GM23338 (cell line): ENCODE measurements around the gene OR10R2. TPM values are rescaled to one million over a fixed set of nuclear protein-coding genes. Genes with fewer than 3 reads are reported as not detected.

Experiments
- CREB1 ChIP-seq: fragments of 250-450 bp; sonication (Bioruptor Pico); IDR thresholded peaks from 2 replicates; pipeline ENCODE4 v1.5.0; 2020; ENCODE audit warnings: low read depth, mild to moderate bottlenecking, moderate library complexity
- CTCF ChIP-seq, 2 experiments: fragments of 200-600 bp in 1 of 2; sonication (generic) in 1 of 2; conservative IDR thresholded peaks; 2 replicates each; pipeline versions ENCODE4 v1.5.1 to v1.6.1; 2016 to 2017; ENCODE audit warnings: antibody characterized with exemption in 2 of 2, low read depth in 2 of 2, mild to moderate bottlenecking in 2 of 2, moderate library complexity in 1 of 2
- EZH2phosphoT487 ChIP-seq: fragments of 200-600 bp; sonication (generic); IDR thresholded peaks from one replicate; pipeline ENCODE4 v1.8.1; 2018; ENCODE audit warnings: antibody characterized with exemption; ENCODE audit not compliant: unreplicated experiment
- JUNB ChIP-seq: IDR thresholded peaks from one replicate; pipeline ENCODE4 v1.6.1; 2016; ENCODE audit warnings: antibody characterized with exemption; ENCODE audit not compliant: unreplicated experiment
- NANOG ChIP-seq: IDR thresholded peaks from 2 replicates; pipeline ENCODE4 v1.6.1; 2016; ENCODE audit warnings: antibody characterized with exemption, borderline replicate concordance
- REST ChIP-seq: IDR thresholded peaks from one replicate; pipeline ENCODE4 v1.6.1; 2018; ENCODE audit warnings: antibody characterized with exemption; ENCODE audit not compliant: unreplicated experiment
- ZNF331 ChIP-seq: fragments of 250-450 bp; sonication (Bioruptor Pico); IDR thresholded peaks from 2 replicates; pipeline ENCODE4 v1.5.0; 2020; ENCODE audit warnings: low read depth, mild to moderate bottlenecking, moderate library complexity
- ZNF462 ChIP-seq: fragments of 250-450 bp; sonication (Bioruptor Pico); IDR thresholded peaks from 2 replicates; pipeline ENCODE4 v1.5.0; 2020; ENCODE audit warnings: mild to moderate bottlenecking, moderate library complexity
- polyA plus RNA-seq: library from polyadenylated mRNA; unstranded; fragments of >200 nt; fragmentation: Nextera tagmentation; extraction: Ambion mirVana; gene quantifications from 2 replicates; pipeline ENCODE4 v1.2.1, GENCODE V29; 2016
- total RNA-seq: library from RNA; depleted of rRNA; stranded (reverse); fragments of >200 nt; shearing (Covaris generic); gene quantifications from 2 replicates; pipeline ENCODE4 v1.2.3, GENCODE V29; 2014

Gene OR10R2
- total and polyA plus RNA-seq, 2 experiments from 2014 or later = not detected

- no peak for TF ChIP-seq ZNF462 (CRISPR knock-in tag)
- no peak for TF ChIP-seq NANOG
- no peak for TF ChIP-seq REST
- no peak for TF ChIP-seq CTCF (conservative IDR thresholded peaks at IDR 0.05; ENCODE audit: low read depth in 2 of 2)
- no peak for TF ChIP-seq CREB1 (CRISPR knock-in tag)
- no peak for TF ChIP-seq JUNB
- no peak for TF ChIP-seq EZH2phosphoT487
- no peak for TF ChIP-seq ZNF331 (CRISPR knock-in tag)
Measured at GRCh38 chr1:158509471-158510156, 37.6 kb downstream of the OR10R2 start (continued).
